ENCODE measurements around the gene SHANK1. TPM values are rescaled to one million over a fixed set of nuclear protein-coding genes. Genes with fewer than 3 reads are reported as not detected.

Gene SHANK1
- total RNA-seq, 1 donor from 2014 or later, result 0.32 TPM

DNA sequence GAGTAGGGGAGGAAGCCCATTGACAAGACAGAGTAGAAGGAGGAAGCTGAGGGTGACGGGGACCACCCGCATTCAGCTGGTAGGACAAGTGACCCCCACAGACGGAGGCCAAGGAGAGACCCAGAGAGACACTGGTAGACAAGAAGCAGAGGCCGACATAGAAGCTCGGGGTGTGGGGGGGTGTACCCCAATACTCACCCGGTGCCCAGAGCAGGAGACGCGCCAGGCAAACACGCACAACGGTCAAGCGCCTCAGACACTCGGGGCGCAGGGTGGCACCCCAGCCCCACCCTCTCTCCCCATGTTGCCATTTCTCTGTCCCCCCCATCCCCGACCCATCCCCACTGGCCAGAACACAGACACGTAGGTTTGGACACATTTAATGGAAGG lies 23.5 kb downstream of the SHANK1 start:
- DNase-seq (no peak), ATAC-seq (no peak)
- intact Hi-C loops (cut with micrococcal nuclease), result no loop called here

DNA sequence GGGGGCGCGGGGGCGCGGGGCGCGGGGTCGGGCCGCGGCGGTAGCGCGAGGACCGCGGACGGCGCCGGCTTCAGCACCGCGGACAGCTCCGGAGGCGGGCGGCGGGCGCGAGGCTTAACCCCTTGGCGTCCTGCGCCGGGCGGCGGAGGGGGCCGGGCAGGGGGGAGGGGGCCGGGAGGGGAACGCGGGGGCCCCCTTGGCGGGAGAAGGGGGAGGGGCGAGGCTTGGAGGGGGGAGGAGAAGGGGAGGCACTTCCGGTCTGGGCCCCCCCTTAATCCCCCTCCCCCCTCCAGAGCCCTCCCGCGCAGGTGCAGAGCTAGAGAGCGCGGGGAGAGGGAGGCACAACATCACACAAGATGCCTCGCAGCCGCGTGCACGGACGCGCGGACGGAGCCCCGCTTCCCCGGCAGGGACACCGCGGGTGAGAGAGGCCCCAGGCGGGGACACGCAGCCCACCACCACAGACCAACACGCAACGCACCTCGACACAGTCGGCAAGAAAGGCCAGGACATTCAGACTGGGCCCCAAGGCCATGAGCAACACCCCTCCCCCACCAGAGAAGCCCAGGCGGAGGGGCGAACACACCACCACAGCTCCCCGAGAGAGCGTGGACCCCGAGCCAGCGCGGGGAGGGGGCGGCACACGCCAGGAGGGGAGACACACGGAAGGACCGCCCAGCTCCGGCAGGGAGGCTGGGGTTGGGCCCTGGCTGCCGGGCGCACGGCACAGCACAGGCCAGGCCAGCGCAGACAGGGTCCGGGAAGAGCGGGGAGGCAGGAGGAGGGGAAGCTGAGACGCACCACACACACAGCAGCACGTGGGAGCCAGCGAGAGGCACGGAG lies 24.1 kb downstream of the SHANK1 start:
- intact Hi-C loops (cut with micrococcal nuclease), result no loop called here
- ATAC-seq (peak; percentile 56), DNase-seq (peak; percentile 41)

DNA sequence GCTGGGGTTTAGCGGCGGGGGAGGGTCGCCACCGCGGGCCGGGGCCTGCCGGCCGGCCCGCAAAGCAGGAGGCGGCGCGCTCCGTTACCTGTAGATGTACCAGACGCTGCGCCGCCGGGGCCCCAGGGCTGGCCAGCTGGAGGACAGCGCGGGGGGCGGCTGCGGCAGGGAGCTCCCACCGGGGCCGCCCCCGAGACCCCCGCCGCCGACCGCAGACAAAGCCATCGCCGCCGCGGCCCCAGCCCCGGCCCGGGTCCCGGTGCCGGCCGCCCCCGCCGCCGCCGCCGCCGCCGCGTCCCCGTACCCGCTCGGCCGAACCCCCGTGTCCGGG lies 24.8 kb downstream of the SHANK1 start:
- DNase-seq (no peak), ATAC-seq (no peak)
- intact Hi-C loops (cut with micrococcal nuclease), result no loop called here

DNA sequence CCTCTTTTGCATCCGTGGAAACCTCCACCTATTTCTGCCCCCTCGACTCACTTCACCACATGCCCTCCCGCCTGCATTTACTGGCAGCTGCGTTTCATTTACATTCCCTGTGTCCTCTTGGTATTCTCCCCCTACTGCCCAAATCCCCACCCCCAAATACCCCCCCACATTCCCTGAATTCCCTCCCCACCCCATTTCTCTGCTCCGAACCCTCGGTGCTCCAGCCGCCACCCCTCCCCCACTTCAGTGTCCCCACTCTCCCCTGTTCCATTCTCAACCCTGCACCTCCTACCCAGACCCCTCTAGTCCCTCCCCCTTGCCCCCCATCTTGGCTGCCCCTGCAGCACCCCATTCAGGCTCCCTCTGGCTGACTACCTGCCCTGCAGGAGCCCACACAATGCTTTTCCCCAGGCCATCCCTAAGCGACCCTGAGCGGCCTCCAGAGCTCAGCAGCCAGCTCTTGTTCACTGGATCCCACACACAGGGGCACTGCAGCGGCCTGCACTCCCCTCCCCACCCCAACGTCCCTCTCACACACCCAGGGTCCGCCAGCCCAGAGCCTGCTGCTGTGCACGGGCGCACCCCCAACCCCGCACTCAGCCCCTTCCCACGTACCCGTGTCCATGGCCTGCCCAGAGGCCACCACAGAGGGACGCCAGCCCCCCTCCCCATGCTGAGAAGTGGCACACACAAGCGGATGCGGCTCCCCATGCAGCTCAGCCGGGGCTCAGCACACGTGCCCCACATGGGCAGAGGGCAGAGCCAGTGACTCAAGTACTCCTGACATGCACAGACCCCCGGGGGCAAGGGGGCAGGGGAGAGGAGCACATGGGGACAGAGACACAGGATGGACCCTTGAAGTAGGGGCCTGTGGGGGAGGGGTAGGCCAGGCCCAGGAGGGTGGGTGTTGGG lies 26.3 kb downstream of the SHANK1 start:
- no peak for ATAC-seq
- DNase-seq, result no peak
- intact Hi-C loops (cut with micrococcal nuclease), result no loop called here

DNA sequence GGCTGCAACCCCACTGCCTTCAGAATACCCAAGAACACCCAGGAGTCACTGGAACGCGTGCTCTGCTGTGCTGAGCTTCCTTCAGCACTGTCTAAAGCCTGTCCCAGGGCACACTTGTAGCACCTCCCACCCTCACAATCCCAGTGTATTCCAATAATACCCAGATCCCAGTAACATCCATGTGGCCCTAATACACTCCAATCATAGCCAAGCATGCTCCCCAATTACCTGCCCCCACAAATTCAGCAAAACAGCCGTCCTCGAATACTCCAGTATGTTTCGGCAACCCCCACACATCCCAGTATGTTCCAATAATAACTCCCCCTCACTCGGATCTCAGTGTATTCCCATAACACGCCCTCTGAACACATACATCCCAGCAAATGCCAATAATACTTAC lies 29.2 kb downstream of the SHANK1 start:
- no peak for DNase-seq
- no peak for ATAC-seq
- intact Hi-C loops (cut with micrococcal nuclease), result no loop called here

DNA sequence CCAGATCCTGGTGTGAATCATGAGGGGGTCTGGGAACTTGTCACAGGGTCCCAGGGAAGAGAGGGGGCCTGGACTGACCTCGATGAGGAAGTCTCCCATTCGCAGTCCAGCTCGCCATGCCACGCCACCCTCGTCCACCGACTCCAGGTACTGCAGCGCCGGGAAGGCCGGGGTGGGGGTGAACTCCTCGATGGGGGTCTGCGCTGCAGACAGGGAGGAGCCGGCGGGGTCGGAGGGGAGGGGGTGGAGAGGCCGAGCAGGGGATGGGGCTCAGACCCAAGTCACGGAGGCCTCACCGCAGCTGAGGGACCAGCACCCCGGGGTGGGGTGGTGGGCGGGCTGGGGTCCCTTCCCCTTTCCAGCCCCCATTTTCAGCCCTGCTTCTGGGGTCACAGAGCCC lies 30.8 kb downstream of the SHANK1 start:
- intact Hi-C loops (cut with micrococcal nuclease), result no loop called here
- no peak for DNase-seq
- no peak for ATAC-seq

DNA sequence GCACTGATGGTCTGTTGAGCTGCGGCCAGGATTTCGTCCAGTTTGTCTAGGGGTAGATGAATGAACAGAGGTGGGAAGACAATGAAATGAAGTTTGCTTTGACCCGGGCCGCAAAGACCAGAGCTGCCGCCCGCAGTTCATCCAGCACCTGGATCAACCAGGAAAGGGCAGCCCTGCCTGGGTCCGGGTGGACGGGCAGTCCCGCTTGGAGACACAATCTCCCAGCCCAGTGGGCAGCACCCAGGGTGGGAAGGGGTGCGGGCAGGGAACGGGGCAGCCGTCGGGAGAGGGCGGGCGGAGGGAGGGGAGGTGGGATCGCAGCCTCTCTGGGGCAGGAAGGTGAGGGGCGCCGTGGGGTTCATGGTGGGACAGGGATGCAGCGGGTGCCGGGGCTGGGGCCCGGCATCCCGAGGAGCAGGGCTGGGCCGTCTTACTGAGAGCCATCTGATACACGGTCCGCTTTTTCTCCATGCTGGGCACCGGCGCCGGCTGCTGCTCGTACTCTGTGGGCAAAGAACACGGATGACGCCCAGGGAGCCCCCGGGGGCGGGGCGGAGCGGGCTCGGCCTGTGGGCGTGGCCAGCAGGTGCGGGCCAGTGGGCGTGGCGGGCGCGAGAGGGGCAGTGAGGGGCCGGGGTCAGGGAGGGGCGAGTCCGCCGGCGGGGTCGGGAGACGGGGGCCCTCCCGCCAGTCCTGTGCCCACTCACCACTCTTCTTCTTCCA lies 33.1 kb downstream of the SHANK1 start:
- intact Hi-C loops (cut with micrococcal nuclease), result no loop called here
- no peak for ATAC-seq

DNA sequence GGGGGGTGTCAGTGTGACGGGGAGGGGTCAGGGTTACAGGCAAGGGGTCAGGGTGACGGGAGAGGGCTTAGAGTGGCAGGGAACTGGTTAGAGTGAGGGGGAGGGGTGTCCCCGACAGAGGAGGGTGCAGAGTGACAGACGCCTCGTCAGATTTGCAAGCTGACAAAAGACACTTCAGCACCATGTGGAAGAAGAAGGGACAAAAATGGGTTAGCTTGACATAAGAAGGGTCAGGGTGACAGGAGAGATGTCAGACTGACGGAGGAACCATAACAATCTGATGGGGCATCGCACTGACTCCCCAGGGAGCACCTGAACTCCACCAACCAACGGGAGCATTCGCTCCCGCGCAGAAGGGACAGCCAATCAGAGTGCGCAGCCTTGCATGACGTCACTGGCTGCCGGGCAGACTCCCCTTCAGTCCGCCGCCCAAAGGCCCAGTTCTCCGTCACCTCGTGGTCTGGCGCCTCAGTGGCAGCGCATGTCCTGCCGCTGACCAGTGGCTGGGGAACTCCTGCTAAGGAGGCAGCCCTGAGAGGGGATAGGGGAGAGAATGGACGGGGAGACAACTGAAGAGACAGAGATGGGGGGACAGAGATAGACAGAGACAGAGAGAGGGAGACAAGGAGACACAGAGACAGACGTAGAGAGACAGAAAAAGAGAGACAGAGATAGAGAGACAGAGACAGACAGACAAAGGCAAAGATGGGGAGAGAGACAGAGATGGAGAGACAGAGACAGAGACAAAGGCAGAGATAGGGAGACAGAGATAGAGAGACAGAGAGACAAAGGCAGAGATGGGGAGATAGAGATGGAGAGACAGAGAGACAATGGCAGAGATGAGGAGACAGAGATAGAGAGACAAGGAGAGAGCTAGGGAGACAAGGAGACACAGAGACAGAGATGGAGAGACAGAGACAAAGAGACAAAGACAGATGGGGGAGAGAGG lies 40.2 kb downstream of the SHANK1 start:
- peak; percentile 86 for DNase-seq
- peak; percentile 93 for ATAC-seq
- intact Hi-C loops (cut with micrococcal nuclease), result no loop called here

More for the DNA sequence above, 33.1 kb downstream of the SHANK1 start:
- no peak for DNase-seq

DNA sequence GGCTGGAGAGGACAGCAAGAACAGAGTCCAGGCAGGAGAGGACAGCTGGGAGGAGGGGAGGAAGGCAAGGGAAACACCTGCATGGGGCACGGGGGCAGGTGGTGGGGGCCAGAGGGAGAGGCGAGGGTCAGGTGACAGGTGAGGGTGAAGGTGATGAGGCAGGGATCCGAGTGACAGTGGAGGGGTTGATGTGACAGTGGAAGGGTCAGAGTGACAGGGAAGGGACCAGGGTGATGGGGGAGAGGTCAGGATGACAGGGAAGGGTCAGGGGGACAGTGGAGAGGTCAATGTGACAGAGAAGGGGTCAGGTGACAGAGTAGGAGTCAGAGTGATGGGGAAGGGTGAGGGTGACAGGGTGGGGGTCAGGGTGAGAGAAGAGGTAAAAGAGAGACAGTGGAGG lies 41.3 kb downstream of the SHANK1 start:
- ATAC-seq (no peak), DNase-seq (no peak)
- intact Hi-C loops (cut with micrococcal nuclease), result no loop called here

DNA sequence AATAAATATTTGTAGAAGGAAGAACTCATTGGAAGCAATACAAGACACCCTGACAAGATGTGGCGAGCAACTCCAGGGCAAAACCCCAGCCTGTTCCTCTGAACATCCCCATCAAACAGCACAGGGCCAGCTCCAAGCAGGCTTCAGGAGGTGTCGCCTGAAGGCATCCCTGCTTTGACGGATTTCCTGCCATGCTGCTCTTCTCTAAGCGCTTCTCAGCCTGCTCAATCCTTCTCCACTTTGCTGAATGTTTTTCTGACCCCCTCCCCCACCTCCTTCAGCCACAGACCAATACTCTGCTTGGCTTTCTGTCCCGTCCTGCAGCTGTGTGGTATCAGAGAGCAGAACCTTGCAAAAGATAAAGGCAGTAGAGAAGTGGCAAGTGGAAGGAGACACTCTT lies 42.0 kb downstream of the SHANK1 start:
- DNase-seq, result no peak
- ATAC-seq, result no peak
- intact Hi-C loops (cut with micrococcal nuclease), result no loop called here

DNA sequence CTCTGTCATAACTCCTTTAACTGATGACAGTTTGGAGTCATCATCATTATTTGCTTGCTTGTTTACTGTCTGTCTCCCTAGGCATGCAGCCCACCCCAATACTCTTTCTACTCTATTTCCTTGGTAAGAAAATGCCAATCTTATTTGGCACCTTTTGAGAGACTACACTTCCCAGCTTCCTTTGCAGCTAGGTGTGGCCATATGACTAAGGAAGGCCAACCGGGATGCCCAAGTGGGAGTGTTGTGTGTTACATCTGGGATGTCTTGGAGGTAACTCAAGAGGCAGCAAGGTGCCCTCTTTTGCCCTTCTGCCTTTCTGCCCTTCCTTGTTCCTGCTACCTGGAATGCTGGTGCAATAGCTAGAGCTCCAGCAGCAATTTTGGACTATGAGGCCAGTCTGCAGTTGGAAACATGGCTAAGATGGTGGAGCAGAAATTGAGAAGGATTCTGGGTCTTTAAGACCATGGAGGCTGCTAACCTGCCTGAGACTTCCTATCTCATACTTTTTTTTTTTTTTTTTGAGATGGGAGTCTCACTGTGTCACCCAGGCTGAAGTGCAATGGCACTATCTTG lies 42.9 kb downstream of the SHANK1 start:
- DNase-seq (no peak), ATAC-seq (no peak)
- intact Hi-C loops (cut with micrococcal nuclease), result no loop called here

DNA sequence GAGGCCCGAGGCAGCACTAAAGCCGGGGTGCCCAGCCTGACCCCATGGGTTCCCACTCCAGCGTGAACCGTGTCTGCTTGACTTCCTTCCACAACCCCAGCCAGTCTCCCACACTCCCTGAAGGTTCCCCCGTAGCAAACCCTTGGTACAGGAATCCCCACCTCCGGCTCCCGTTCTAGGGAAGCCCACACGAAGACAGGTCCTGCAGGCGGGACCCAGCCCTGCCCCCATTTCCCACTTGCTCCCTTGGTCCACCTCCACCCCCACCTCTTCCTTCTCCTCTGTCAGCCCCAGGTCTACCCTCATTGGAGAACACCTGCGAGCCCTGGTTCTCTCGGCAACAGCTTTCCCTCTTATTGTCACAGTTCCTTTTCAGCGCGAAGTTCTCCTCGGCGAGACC lies 46.5 kb downstream of the SHANK1 start:
- ATAC-seq (no peak), DNase-seq (no peak)
- intact Hi-C loops (cut with micrococcal nuclease), result no loop called here

DNA sequence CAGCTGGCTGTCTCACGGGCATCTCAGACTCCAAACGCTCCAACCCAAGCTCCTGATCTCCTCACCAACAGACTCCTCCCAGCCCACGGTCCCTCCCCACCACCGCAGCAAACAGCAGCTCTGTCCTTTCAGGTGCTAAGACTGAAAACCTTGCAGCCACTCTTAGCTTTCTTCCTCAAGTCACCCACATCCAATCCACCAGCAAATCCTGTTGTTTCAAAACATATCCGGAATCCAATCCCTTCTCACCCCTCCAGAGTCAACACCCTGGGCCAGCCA lies 49.6 kb downstream of the SHANK1 start:
- no peak for ATAC-seq
- no peak for DNase-seq
- intact Hi-C loops (cut with micrococcal nuclease), result no loop called here

DNA sequence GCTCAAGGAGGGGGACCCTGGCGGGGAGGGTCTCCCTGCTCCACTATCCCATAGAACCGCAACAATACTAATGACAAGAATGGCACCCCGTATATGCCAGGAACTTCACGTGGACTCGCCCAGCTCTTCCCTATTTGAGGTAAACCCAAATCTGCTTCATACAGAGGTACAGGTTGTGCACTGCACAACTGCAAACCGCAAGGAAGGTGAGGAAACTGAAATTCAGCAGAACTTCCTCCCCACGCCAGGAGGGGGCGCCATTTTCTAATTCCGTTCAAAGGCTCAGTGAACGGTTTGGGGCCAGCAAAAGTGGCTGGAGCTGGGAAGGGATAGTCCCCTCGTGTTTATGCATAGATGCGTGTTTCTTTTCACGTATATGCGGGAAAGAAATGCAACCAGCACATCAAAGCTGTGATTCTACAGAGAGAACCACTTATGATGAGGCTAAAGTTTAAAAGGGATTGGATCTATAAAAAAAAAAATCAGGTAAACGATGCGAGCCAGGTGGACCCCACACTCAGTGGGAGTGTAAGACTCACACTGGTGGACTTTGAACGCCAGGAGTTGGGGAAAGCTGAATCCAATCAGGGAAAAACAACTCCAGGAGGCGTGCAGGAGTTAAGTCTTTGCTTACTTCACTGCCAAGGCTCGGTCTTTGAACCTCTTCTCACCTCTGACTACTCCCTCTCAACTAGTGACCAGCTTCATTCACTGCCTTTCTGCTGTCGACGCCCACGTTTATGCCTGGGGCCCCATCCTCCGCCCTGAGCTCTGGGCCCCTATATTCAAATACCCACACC lies 50.1 kb downstream of the SHANK1 start:
- ATAC-seq (no peak), DNase-seq (peak; percentile 41)
- intact Hi-C loops (cut with micrococcal nuclease), result no loop called here

DNA sequence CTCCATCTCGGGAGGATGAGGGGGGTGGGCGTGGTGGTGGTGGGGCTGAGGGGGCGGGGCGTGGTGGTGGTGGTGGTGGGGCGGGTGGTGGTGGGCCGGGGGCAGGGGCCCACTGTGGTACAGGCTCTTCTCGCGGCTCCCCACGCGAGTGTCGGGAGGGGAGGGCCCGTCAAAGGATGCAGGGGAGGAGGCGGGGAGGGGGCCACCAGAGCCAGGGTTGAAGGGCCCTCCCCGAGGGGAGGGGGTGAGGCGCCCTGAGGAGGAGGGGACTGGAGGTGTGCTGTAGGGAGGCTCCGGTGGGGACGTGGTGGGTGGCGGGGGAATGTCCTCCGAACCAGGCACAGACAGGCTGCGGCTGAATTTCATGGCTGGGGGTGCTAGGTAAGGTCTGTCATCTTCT lies 50.7 kb downstream of the SHANK1 start:
- DNase-seq (no peak), ATAC-seq (no peak)
- intact Hi-C loops (cut with micrococcal nuclease), result no loop called here

DNA sequence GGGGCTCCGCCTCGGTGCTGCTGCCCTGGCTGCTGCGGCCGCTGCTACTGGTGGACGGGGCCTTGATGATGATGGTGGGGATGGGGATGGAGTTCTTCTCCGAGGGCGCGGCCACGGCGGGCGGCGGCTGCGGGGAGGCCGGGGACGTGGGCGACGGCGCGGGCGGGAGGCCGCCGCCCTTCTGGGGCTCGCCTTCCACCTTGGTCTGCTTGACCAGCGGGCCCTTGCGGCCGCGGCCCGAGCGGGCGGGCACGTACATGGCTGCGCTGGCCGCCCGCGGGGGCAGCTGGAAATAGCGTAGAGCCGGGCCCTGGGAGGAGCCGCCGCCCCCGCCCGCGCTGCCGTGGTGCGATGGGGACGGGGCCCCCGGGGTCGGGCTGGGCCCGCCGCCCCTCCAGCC lies 51.2 kb downstream of the SHANK1 start:
- intact Hi-C loops (cut with micrococcal nuclease), result no loop called here
- ATAC-seq, result no peak
- DNase-seq, result no peak

DNA sequence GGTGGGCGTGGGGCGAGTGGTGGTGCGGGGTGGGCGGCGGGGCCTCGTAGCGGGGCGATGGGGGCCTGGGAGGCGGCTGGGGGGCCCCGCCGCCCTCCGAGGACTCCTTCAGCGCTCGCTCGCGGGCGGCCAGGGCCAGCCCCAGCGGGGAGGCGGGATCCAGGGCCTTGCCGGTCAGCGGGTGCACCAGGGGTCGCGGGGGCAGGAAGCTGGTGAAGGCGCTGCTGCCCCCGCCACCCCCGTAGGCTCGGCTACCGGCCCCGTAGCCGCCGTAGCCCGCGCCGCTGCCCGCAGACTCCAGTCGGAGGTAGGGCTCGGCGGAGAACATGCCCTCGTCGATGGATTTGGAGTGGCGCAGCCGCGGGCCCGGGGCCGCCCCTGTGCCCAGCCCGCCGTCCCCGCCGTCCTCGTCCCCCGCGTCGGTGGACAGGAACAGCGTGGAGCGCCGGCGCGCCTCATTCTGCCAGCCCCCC lies 51.8 kb downstream of the SHANK1 start:
- no peak for DNase-seq
- intact Hi-C loops (cut with micrococcal nuclease), result no loop called here
- no peak for ATAC-seq

DNA sequence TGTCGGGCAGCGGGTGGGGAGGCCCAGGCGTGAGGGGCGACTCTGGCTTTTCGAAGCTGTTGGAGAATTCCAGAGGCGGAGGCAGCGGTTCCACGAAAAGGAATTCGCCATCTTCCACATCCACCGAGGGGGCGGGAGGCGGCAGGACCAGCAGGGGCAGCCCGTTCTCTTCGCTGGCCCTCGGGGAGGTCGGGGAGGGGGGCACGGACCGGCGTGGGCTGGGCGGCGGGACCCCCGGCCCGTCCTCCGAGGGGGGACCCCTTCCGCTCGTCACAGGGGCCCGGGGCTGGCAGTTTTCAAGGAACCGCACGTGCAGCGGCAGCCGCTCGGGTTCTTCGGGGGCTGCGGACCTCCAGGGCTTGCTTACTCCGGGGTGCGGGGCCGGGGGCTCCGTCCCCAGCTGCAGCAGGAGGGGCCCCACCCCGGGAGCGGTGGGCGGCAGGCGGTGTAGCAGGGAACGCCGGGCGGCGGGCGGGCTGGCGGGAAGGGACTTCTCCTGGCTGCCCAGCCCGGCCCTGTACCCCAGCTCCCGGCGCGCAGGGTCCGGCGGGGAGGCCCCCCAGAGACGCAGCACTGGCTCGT lies 52.3 kb downstream of the SHANK1 start:
- intact Hi-C loops (cut with micrococcal nuclease), result no loop called here
- ATAC-seq (no peak), DNase-seq (no peak)
